Right ventricle myocardium superior (tissue), 1 donor: ENCODE data around the gene APOA1. TPM values are rescaled to one million over a fixed set of nuclear protein-coding genes. Genes with fewer than 3 reads are reported as not detected.
"Not testable (repeated sequence)": the region's sequence is repeated elsewhere in the genome, so short reads cannot be mapped to it uniquely, and the experiment has no call there.

Experiments used
- ATAC-seq: fragments of 200-7000 bp; cut with Tn5 transposase; one replicate; pipeline ENCODE4 v1.9.1; 2020; ENCODE audit warnings: mild to moderate bottlenecking; ENCODE audit not compliant: poor library complexity
- DNase-seq: peaks from one replicate; pipeline ENCODE4 v3.0.0-alpha.2; 2020
- intact Hi-C: fragments of 100-400 bp; cut with DNase I; formaldehyde crosslinking; loops from one replicate; pipeline ENCODE4 v1.11.2; 2022
- total RNA-seq: library from RNA; stranded (reverse); fragmentation: NEBNext Ultra II Directional; extraction: Animal tissue kit (Norgen Biotek cat#: 25700); gene quantifications from one replicate; pipeline ENCODE4 v1.2.1, GENCODE V29; 2021
- donor health status: DM: no; HTN: yes; CAD: no; lungs with severe emphysema.

The APOA1 gene
- total RNA-seq, 1 donor from 2014 or later: 8.4 TPM

DNA sequence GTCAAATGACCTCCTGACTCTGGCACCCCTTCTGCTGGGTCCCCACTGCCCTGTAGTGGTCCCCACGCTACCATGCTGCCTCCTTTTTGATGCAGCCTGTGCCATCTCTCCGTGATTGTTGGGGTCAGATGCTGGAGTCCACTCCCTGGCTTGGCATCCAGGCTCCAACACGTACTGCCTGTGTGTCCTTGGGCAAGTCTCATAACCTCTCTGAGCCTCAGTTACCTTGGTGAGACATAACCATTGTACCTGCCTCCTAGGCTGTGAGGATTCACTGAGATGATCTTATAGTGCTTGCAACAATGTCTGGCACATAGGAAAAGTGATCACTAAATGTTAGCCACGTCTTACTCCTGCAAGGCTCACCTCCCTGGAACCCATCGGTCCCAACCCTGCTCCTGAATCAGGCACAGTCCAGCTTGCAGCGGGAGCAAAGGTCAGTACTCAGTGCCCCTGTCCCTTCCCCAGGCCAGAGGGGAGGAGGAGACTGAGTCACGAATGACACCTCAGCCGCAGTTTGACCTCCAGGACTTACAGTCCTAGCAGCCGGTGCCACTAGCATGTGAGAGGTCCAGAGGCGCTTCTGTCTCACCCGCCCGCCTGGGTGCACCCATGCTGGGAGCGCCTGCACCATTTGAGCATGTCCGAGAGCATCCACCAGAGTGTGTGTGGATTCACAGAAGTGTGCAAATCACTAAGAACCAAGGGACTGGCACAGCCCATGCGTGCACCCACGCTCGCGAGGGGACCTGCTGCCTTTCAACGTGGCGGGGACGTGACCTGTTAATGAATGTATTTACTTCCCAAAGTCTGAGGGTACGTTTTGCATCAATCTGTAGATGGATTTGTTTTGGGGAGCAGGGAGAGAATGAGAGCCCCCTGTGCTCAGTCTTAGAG lies 11.3 kb downstream of the APOA1 start:
- intact Hi-C loops: no loop called here
- ATAC-seq: no peak

DNA sequence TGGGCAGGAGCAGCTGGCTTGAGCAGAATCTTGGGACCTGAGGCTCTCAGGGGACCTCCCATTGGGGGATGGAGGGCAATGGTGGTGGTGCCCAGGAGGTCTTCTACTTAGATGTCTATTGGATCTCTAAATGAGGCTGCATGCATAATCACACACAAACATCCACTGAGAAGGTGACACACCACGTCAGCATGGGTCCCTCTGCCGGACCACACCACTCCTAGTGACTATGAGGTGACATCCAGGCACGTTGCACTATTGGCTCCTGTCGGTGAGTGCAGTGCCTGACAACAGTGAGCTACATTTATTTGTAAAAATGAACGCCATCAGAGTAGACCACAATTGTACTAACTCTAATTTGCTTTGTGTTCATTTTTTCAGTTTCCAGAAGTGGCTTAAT lies 12.0 kb downstream of the APOA1 start:
- no peak for ATAC-seq
- intact Hi-C loops: no loop called here
- DNase-seq: no peak

More for the DNA sequence above, 11.3 kb downstream of the APOA1 start:
- no peak for DNase-seq

DNA sequence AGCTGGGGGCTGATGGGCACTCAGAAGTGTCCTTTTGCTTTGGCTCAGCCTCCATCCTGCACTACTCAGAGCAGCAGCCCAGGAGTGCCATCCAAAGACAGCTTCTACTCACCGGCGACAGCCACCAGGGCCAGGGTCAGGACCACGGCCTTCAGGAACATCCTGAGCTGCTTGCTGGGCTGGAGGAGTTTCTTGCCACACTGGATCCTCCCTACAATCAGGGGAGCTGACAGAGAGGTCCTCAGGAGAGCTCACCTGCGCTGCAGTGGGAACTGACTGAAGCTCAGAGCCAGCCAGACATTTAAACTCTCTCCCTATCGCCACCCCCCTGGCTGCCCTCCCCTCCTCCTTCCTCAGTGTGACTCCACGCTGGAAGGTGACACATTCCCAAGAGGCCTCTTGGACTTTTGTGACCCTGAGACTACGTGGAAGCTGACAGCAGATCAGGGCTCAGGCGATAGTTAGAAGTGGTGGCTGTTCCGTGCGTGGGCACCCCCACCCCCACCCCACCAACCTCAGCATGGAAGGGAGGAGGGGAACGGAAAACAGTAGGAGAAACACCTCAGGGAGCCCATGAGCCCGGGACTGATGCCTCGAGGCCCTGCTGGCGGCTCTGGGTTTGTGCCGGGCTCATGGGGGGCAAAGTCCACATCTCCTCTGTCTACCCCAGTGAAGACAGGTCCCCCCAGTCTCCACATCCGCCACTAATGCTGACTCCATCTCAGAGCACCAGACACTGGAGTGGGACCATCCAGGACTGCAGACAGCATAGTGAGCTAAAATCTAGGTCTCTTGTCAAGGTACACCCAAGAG lies 14.2 kb downstream of the APOA1 start, which contains the start of gene APOA4:
TSS of gene APOA4 (minus strand) at position 274 of the 813 bp plus-strand sequence. CDS start at position 161, 113 bp downstream.
- no peak for ATAC-seq
- intact Hi-C loops: no loop called here
- no peak for DNase-seq

DNA sequence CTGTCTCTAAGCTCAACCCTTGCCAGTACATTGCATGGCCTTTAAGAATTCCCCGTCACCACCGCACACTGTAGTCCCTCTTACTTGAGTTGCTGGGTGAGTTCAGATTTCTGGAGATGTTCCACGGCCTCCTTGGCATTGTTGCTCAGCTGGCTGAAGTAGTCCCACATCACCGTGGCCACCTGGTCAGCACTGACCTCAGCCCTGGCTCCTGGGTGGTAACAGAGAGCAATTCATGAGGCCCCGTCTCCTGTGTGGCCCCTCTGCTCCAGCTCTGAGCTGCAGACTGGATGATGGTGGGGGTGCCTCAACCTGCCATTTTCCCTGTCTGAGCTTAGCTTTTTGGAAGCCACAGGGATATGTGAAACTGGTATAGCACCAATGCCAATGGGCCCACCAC lies 14.8 kb downstream of the APOA1 start:
- intact Hi-C loops: no loop called here
- DNase-seq (no peak), ATAC-seq (no peak)

DNA sequence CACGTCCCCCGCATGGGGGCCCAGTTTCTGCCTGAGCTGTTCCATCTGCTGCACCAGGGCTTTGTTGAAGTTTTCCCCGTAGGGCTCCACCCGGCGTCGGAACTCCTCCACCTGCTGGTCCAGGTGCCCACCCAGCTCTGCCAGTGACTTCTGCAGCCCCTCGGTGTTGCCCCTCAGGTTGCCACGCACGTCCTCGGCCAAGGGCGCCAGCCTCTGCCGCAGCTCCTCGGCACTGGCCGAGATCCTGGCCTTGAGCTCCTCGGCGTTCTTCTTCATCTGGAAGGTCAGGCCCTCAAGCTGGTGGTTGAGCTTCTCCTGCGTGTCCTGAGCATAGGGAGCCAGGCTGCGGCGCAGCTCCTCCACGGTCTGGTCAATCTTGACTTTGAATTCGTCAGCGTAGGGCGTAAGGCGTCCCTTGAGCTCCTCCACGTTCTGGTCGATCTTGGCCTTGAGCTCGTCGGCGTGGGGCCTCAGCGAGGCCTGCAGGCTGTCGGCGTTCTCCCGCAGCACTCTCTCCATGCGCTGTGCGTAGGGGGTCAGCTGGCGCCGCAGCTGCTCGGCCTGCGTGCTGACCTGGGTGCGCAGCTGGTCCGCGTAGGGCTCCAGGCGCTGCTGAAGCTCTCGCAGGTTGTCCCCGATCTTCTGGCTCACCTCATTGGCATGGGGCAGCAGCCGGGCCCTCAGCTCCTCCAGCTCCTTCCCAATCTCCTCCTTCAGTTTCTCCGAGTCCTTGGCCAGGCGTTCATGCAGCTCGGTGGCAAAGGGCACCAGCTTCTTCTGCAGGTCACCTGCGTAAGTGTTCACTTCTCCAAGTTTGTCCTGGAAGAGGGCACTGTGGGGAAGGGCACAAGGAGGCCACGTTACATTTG lies 16.1 kb downstream of the APOA1 start:
- intact Hi-C loops: no loop called here
- DNase-seq (no peak), ATAC-seq (no peak)

DNA sequence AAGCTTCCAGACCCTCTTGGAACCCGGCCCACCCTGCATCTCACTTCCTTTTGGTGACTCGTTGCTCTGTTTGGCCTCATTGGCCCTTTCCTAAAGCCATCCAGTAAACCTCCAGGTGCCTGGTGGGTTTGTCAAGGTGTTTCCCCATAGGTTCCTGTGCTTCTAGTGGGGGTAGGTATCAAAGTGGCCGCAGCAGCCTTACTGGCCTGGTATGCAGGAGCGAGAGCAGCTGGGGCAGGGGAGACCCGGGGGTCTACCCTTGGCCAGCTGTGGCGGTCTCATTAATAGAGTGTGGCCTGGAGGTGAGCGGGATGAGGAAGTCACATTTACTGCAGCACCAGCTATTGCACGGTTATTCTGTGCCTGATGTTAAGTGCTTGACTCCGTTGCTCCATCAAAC lies 18.4 kb downstream of the APOA1 start:
- no peak for DNase-seq
- intact Hi-C loops: no loop called here
- no peak for ATAC-seq

DNA sequence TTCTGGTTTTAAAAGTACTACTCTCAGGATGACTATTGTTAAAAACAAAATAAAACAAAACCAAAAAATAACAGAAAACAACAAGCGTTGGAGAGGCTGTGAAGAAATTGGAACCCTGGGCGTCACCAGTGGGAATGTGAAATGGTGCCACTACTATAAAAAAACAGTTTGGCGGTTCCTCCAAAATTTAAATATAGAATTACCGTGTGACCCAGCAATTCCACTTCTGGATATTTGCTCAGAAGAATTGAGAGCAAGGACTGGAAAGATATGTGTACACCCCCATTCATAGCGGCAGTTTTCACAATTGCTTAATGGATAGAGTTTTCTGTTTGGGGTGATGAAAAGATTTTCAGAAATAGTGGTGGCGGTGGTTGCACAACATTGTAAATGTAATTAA lies 22.9 kb downstream of the APOA1 start:
- ATAC-seq (no peak), DNase-seq (no peak)
- intact Hi-C loops: no loop called here

DNA sequence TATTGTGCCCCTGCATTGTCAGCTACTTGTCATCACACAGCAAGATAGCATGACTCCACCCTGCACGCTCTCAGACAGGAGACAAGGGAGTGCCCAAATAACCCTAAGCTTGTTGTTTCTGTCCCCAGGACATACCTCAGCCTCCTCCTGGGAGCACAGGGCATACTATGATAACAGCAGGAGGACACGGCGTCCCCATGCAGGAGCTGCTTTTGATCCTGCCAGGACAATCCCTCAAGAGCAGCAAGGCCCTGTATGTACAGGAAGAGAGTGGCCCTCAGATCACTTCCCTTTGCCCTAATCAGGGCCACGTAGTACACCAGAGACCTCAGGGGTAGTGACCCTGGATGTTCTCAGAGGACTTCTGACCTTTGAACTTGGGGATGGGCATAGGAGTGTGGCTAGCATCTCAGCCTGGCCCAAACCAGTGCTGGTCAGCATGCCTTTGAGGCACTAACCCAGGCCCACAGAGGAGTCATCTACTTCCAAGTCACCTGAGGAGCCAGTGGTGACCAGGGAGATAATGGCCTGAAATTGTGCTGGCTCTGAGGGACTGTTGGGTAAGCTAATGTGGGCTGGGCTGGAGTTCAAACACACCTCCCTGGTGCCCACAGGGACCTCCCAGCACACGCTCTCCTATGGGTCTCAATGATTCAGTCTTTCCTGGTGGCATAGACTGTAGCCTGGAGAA lies 23.5 kb downstream of the APOA1 start:
- DNase-seq (no peak), ATAC-seq (peak; percentile 63)
- intact Hi-C loops: no loop called here

DNA sequence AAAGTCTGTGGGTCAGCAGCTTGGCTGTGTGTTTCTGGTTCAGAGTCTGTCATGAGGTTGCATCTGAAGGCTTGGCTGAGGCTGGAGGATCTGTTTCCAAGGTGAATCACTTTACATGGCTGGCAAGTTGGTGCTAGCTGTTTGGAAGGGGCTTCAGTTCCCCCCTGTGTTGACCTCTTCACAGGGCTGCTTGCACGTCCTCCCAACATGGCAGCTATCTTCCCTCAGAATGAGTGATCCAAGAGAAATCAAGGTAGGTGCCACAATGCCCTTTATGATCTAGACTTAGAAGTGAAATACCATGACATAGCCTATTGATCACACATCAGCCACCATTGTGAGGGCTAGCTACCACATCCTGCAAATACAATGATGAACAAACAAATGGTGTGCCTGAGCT lies 24.3 kb downstream of the APOA1 start:
- DNase-seq (no peak), ATAC-seq (no peak)
- intact Hi-C loops: no loop called here

DNA sequence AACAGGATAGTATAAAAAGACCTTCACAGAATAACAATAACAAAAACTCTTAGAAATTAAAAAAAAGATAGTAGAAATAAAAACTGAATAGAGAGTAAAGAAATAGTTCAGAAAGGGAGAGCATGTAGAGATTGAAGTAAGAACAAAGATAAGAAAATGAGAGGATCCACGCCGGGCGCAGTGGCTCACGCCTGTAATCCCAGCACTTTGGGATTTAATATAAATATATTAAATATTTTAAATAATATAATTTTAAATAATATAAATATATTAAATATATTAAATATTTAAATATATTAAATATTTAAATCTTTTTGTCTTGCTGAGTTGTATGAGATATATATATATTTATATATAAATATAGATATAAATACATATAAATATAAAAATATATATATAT lies 25.3 kb downstream of the APOA1 start:
- no peak for ATAC-seq
- intact Hi-C loops: no loop called here
- DNase-seq: no peak

DNA sequence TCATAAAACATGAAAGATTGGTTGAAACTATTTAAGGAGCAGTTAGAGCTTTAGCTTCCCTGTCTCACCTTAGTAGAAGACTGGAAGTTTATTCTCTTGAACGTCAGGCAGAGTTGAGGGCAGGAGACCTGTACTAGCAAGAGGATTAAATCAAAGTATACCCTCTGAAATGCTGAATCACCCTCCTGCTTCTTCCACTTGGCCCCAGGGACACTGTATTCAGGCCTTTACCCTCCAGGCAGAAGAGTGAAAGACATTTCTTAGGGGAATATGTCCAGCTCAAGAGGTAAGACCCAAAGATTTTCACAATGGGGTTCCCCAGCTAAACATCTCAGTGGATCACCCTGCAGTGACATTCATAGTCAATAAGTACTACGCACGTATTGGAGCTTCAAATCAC lies 26.2 kb downstream of the APOA1 start:
- no peak for DNase-seq
- ATAC-seq: no peak
- intact Hi-C loops: no loop called here

DNA sequence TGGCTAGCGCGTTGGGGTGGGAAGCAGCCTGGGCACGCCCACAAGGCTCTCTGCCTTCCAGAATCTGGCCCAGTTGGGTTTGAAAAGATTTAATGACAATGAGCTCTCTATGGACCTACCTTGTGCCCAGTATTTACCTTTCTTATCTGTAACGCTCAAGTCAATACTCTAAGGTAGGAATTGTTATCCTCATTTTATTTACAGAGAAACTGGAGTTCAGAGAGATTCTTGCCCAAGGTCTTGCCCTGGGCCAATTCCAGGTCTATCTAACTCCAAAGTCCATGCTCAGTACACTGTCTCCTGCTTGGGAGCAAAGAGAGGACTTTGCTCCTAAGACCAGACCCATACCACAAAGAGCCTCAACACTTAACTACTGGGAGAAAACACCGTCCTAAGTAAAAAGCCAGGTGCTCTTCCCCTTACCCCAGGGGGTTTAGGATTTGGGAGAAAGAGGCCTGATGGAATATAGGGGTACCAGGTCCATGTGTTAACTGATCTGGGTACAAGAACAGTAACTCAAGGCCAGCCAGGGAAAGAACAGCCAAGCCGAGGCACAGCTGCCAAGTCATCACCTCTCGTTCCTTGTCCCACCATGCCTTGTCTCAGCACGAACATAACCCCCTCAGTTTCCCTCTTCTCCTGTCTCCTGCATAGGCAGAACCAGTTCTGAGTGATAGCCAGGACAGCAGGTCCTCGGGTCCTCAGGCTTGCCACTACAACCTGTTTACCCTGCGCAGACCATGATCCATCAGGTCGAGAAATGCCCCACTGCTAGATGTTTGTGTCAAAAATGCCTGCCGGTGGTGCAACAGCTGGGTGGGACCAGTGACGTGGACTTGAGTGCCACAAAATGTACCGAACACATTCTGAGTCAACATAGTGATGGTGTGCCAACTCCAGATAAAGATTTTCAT lies 28.9 kb downstream of the APOA1 start:
- ATAC-seq: no peak
- intact Hi-C loops: no loop called here
- no peak for DNase-seq

DNA sequence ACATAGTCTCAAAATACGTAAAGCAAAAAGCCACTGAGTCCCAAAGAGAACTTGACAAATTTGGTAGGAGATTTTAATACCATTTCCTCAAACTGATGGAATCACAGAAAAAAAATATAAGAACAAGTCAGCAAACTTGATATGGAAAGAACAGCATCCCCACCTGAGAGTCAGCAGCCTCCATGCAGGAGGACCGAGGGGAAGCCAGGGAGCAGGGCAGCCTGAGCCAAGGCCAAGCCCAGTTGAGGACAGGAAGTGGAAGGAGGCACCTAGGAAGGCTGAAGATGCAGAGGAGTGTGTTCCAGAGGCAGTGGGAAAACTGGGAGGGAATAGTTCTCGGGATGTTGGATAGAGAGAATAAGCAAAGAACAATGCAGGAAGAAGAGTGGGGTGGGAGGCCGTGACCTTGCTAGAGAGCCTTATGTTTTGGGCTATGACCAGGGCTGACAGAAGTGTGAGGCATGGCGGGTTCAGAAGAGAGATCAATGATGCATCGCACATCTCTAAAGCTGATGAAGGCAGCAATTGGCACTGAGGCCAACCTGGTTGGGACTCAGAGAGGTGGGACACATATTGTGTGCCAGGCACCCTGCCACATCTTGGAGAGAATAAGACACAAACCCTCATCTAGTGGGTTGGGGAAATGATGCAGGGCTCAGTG lies 29.7 kb downstream of the APOA1 start:
- intact Hi-C loops: no loop called here
- DNase-seq (no peak), ATAC-seq (no peak)

DNA sequence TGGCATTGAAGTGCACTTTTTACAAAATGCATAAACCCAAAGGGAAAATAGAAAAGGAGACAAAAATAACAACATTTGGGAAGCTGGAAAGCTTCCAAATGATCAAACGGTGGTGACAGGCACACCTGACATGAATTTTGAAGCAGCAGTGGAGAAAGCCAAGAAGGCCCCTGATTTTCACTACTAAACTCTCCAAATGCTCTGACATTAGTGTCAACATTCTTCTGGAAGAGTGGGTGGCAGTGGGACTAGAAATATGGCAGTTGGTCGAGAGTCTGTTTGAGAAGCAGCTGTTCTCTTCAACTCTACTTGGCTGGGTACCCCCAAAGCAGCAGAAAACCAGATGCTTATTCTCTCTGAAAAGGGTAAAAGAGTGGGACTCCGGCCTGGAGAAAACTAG lies 33.4 kb downstream of the APOA1 start:
- ATAC-seq (no peak), DNase-seq (no peak)
- intact Hi-C loops: no loop called here

DNA sequence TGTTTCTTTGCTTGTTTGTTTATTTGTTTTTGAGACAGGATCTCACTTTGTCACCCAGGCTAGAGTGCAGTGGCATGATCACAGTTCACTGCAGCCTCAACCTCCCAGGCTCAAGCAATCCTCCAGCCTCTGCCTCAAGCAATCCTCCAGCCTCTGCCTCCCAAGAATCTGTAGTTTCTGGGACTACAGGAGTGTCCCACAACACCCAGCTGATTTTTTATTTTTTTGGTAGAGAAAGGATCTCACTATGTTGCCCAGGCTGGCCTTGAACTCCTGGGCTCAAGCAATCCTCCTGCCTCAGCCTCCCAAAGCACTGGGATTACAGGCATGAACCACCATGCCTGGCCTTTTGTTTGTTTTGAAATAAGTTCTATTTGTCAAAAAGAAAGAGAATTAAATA lies 35.8 kb downstream of the APOA1 start:
- intact Hi-C loops, DNase-seq, ATAC-seq: not testable (repeated sequence)

DNA sequence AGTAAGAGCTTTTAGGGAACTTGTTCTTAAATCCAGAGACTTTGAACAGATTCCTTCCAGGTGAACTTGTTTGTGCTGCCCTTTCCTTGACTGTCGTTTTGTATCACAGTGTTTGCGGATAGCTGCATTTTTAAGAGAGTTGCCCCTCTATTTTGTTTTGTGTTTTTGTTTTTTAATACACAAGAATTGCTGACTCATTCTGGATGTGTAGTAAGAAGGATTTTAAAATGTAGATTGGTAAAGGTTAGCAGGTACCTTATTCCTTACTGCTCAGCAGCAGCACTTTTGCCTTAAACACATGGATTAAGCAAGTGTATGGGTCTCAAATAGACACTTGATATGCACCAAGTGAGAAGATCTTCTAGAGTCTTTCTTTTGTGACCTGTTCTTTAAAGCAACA lies 36.8 kb downstream of the APOA1 start:
- intact Hi-C loops: no loop called here
- no peak for ATAC-seq

DNA sequence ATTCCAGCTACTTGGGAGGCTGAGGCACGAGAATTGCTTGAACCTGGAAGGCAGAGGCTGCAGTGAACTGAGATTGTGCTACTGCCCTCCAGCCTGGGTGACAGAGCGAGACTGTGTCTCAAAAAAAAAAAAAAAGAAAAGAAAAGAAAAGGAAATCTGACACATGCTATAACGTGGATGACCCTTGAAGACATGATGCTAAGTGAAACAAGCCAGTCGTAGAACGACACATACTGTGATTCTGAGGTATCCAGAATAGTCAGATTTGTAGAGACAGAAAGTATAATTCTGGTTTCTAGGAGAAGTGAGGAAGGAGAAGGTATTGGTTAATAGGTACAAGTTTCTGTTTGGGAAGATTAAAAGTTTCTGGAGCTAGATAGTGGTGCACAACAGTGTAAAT lies 39.1 kb downstream of the APOA1 start:
- DNase-seq (no peak), ATAC-seq (no peak)
- intact Hi-C loops: loop anchor here (10.0 kb wide), 1 partner anchor 426 kb away; no protein-coding TSS in a partner anchor

More for the DNA sequence above, 36.8 kb downstream of the APOA1 start:
- DNase-seq: no peak
